Cardiac muscle cell (in vitro differentiated cells and primary cell): Measurements from ENCODE around the gene UBE2V1. TPM values are rescaled to one million over a fixed set of nuclear protein-coding genes. Genes with fewer than 3 reads are reported as not detected.

ENCODE experiments used
- DNase-seq, 2 donors: peaks; one replicate each; pipeline versions ENCODE4 v3.0.0 to v3.0.0-alpha.2; 2010 to 2017; ENCODE audit warnings: low read depth in 1 of 2, low spot score in 1 of 2
- H3K27ac ChIP-seq: fragments of 200-600 bp; sonication (generic); 2 replicates; pipeline ENCODE4 v1.5.1; 2016
- H3K27me3 ChIP-seq: fragments of 200-600 bp; sonication (generic); 2 replicates; pipeline ENCODE4 v1.6.0; 2016; ENCODE audit warnings: control low read depth
- H3K36me3 ChIP-seq: fragments of 200-600 bp; sonication (generic); 2 replicates; pipeline ENCODE4 v1.5.1; 2016; ENCODE audit warnings: control low read depth
- H3K4me1 ChIP-seq: fragments of 200-600 bp; sonication (generic); 2 replicates; pipeline ENCODE4 v1.8.1; 2017; ENCODE audit warnings: low read depth, mild to moderate bottlenecking, mixed run types
- H3K4me3 ChIP-seq: fragments of 200-600 bp; sonication (generic); 2 replicates; pipeline ENCODE4 v1.5.1; 2016; ENCODE audit warnings: mild to moderate bottlenecking
- H3K9me3 ChIP-seq: fragments of 200-600 bp; sonication (generic); 2 replicates; pipeline ENCODE4 v1.5.1; 2017; ENCODE audit warnings: low read depth, mild to moderate bottlenecking, control low read depth
- polyA plus RNA-seq: library from polyadenylated mRNA; unstranded; fragments of >200 nt; fragmentation: Nextera tagmentation; extraction: Ambion mirVana; gene quantifications from 2 replicates; pipeline ENCODE4 v1.2.1, GENCODE V29; 2016
- total RNA-seq: library from RNA; depleted of rRNA; stranded (reverse); fragments of >200 nt; gene quantifications from 2 replicates; pipeline ENCODE4 v1.2.3, GENCODE V29; 2016
- TF ChIP-seq, protein P1 (sequence below): IDR thresholded peaks from 2 replicates; pipeline ENCODE4 v1.5.1; 2012; ENCODE audit warnings: low read depth, mild to moderate bottlenecking, low read length

The UBE2V1 gene
- total and polyA plus RNA-seq, 2 experiments from 2014 or later = 126 to 173 TPM

DNA sequence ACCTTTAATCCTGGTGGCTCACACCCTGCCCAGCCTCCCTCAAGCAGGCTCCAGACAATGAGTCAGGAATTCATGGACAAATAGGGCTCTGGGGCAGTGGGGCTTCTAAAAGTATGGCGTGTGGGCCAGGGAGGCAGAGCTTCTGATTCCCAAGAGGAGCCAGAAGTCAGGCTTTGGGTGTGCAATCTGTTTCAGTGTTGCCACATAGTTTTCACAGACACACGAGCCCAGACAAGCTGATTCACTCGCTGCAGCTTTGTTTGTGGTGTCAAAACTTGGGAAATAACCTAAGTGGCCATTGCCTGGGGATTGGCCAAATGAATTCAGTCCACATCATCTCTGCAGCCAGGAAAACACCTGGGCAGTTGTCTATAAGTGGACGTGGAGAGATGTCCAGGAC, 31.4 kb upstream of the UBE2V1 start:
- Histone ChIP-seq H3K27me3 (no peaks in the 10 kb centered on the region), H3K4me1 (no peaks in the 10 kb centered on the region), H3K27ac (no peak overlapping the region), H3K36me3 (peaks cover 10% of the 10 kb centered on the region), H3K9me3 (no peaks in the 10 kb centered on the region), H3K4me3 (no peak overlapping the region)
- TF ChIP-seq, protein P1, sequence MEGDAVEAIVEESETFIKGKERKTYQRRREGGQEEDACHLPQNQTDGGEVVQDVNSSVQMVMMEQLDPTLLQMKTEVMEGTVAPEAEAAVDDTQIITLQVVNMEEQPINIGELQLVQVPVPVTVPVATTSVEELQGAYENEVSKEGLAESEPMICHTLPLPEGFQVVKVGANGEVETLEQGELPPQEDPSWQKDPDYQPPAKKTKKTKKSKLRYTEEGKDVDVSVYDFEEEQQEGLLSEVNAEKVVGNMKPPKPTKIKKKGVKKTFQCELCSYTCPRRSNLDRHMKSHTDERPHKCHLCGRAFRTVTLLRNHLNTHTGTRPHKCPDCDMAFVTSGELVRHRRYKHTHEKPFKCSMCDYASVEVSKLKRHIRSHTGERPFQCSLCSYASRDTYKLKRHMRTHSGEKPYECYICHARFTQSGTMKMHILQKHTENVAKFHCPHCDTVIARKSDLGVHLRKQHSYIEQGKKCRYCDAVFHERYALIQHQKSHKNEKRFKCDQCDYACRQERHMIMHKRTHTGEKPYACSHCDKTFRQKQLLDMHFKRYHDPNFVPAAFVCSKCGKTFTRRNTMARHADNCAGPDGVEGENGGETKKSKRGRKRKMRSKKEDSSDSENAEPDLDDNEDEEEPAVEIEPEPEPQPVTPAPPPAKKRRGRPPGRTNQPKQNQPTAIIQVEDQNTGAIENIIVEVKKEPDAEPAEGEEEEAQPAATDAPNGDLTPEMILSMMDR = no peak
- peak in 1 of 2 donors; percentile 98 for DNase-seq

DNA sequence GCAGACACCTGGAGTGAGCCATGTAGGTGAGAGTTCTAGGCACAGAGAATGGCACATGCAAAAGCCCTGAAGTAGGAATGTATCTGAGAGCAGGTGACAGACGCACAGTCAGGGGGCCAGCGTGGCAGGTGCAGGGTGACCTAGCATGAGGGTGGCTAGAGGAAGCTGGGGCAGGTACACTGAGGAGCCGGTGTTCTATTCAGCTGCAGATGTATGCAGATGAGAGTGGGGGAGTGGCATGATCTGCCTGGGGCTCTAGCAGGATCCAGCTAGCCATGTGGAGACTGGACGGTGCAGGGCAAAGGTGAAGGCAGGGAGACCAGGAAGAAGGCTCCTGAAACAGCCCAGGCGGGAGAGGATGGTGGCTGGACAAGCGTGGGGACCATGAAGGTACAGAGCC, 29.9 kb upstream of the UBE2V1 start:
- no peaks in the 10 kb centered on the region for H3K9me3 ChIP-seq
- TF ChIP-seq, protein P1 = no peak
- no peak overlapping the region for H3K27ac ChIP-seq
- no peaks in the 10 kb centered on the region for H3K4me1 ChIP-seq
- no peak for DNase-seq
- H3K27me3 ChIP-seq = no peaks in the 10 kb centered on the region
- peaks cover 10% of the 10 kb centered on the region for H3K36me3 ChIP-seq
- no peak overlapping the region for H3K4me3 ChIP-seq

DNA sequence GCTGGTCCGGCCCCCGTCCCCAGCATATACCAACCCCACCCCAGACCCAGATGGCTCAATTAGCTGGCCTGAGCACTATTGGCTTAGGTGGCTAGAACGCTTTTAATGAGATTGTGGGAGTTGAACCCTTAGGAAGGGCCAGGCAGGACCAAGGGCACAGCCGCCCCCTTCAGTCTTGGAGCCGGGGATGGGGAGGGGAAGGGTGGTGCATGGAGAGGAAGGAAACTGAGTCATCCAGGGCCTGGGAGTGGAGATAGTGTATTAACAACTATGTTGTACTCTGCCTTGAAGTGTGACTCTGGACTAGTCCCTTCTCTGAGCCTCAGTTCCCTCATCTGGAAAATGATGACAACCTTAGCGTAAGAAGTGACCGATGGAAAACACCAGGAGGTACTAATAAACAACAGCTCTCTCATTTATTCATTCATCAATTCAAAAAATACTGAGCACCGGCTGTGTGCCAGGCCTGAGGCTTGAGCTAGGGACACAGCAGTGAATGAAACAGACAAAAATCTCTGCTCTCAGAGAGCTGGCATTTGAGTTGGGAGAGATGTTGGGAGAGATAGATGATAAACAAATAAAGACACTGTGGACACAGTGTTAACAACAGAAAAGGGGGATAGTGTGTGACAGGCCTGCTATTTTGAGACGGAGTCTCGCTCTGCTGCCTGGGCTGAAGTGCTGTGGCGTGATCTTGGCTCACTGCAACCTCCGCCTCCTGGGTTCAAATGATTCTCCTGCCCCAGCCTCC, 29.0 kb upstream of the UBE2V1 start:
- DNase-seq = no peak
- TF ChIP-seq, protein P1 = no peak
- H3K36me3 ChIP-seq = peaks cover 10% of the 10 kb centered on the region
- H3K27me3 ChIP-seq = no peaks in the 10 kb centered on the region
- no peaks in the 10 kb centered on the region for H3K9me3 ChIP-seq
- no peaks in the 10 kb centered on the region for H3K4me1 ChIP-seq
- H3K27ac ChIP-seq = no peak overlapping the region
- no peak overlapping the region for H3K4me3 ChIP-seq

DNA sequence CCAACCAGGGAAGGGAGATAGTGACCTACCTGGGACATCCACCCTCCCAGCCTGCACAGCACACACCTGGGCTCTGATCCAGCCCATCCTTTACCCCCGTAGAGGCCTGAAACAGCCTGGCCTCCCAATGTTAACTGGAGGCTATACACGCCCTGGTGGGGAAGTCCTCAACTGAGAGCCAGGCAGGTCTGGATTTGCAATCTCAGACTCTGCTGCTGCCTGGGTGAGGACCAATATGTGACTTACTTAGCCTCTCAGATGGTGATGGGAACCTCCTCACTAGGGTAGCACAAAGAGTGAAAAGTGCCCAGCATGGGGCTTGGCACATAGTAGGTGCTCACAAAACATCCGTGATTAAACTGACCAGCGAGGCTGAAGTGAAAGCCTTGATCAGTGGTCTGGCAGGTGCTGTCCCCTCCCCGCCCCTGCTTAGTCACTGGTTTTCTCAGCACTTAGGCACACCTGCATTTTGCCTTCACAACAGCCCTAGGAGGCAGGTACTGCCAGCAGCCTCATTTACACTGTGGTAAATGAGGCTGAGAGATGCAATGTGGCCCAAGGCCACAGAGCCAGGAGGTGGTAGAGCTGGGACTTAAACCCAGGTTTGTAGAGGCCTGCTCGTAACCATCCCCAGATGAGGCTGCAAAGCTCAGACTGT, 28.2 kb upstream of the UBE2V1 start:
- Histone ChIP-seq H3K27ac (no peak overlapping the region), H3K36me3 (peaks cover 10% of the 10 kb centered on the region), H3K9me3 (no peaks in the 10 kb centered on the region), H3K4me1 (no peaks in the 10 kb centered on the region), H3K27me3 (no peaks in the 10 kb centered on the region), H3K4me3 (no peak overlapping the region)
- TF ChIP-seq, protein P1 = no peak
- no peak for DNase-seq

DNA sequence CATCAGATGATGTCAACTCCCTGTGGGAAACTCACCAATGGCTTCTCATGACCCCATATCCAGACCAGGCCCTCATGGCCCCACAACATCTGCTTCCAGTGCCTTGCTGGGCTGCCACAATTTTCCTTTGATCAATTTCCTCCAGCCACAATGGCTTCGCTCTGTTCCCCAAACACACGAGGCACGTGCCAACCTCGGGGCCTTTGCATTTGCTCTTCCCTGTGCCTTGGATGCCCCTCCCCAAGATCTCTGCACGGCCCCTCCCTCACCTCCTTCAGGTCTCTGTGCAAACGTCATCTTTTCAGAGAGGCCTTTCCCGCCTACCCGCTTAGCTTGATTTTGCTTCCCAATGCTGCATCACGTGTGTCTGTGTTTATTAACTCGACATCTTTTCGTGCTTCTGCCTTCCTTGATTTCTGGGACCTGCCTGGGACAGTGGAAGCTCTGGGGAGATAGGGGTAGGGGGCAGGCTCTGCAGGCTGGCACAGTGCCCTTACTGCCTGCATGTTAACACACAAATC, 27.4 kb upstream of the UBE2V1 start:
- DNase-seq = no peak
- H3K4me3 ChIP-seq = no peak overlapping the region
- no peaks in the 10 kb centered on the region for H3K9me3 ChIP-seq
- H3K4me1 ChIP-seq = no peaks in the 10 kb centered on the region
- H3K36me3 ChIP-seq = peaks cover 10% of the 10 kb centered on the region
- TF ChIP-seq, protein P1 = no peak
- no peaks in the 10 kb centered on the region for H3K27me3 ChIP-seq
- H3K27ac ChIP-seq = no peak overlapping the region
